NCI-H446 (cell line): Measurements from ENCODE around the gene ACTN4.

Source experiments
- DNase-seq, 2 experiments: peaks; one replicate each; lab custom pipeline; 2025; lab: John Stamatoyannopoulos, UW

ACTN4 gene

DNA sequence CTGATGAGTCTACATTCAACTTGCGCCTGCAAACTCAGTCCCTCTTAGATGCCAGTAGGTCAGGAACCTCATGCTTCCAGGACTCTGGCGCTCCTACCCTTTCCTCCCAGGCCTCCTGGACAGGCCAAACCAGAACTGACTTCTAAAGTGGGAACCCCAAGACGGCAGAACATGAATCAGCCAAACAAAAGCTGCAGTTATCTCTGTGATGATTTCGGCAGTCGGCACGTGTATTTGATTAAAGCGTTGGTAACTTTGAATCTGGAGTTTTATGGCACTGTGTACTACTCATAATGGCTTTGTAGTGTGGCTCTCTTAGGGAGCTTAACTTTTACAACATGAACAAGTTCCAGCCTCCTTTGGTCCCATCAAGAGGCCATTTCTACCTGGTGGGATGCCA lies 13.7 kb downstream of the ACTN4 start:
- DNase-seq = no peak

DNA sequence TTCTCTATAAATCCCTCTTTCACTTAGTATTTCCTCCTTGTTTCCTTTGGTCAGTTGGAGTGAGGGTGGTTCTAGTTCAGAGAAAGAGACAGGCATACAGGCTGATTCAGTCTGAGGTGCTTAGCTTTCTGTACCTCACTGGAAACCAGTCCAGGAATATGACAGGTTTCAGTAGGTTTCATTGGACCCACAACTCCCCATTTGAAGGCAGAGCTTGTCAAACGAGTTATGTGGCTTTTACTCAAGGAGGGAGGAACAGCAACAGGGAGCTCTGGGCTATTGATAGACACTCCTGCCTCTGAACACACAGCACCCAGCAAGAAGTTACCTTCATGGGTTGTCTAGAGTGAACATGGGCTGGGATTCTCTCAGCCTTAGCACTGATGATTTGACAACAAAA lies 14.5 kb downstream of the ACTN4 start:
- DNase-seq = no peak

DNA sequence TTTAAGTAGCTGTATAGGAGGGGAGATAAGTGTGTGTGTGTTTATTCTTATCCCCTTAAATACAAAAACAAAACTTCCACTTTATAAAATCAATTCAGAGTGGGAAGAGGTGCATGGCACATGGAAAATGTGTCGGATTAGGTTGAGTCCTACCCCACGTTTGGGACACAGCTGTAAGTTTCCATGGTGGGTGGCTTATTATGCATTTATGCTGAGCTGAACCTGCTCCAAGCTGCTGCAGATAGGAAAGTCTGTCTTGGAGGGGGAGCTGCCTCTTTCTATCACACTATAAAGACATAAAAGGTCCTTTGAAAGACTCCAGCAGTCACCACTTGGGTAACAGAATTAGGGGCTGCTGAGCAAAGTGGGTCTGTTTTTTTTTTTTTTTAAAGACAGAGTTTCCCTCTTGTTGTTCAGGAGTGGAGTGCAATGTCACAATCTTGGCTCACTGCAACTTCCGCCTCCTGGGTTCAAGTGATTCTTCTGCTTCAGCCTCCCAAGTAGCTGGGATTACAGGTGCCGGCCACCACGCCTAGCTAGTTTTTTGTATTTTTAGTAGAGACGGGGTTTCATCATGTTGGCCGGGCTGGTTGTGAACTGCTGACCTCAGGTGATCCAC lies 15.2 kb downstream of the ACTN4 start:
- DNase-seq = no peak

DNA sequence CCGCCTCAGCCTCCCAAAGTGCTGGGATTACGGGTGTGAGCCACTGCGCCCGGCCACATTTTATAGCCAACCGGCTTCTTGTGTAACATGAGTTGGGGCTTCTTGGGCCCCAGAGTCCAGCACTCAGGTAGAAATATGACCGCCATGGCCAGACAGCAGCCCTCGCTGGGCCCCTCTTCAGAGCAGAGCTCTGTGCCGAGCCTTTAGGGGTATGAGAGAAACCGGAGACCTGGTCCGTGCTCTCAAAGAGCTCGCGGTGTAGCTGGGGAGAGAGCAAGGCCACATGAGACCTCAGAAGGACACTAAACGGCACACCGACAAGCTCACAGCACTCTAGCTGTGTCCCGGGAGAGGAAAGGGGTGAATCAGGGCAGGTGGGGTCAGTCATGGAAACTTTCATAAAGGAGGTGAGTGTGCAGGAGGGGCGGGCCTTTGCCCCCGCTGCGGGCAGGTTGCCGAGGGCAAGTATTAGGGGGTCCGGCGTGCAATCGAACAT lies 15.8 kb downstream of the ACTN4 start:
- DNase-seq = no peak

DNA sequence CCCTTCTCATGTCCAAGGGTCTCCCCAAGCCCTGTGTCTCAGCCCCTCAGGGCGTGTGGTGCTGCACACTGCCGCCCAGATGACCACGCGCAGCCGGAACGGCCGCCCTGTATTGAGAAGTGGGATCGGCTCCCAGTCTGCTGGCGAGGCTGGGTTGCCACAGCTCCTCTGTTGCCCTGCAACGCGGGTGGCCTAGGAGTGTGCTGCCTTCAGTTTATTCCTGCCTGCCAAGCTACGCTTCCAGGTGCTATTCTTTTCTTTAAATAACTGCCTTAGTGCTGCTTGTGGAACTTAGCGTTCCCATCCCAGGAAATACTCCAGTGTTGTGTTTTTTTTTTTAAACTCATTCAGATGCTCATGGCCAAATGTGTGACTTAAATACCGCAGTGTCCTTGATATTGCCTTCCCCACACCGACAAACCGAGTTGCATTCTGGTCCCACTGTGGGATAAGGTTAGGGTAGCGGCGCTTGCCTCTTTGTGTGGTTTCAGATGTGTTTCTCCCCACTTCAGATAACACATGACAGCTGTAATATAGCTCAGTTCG lies 16.6 kb downstream of the ACTN4 start:
- DNase-seq = no peak

DNA sequence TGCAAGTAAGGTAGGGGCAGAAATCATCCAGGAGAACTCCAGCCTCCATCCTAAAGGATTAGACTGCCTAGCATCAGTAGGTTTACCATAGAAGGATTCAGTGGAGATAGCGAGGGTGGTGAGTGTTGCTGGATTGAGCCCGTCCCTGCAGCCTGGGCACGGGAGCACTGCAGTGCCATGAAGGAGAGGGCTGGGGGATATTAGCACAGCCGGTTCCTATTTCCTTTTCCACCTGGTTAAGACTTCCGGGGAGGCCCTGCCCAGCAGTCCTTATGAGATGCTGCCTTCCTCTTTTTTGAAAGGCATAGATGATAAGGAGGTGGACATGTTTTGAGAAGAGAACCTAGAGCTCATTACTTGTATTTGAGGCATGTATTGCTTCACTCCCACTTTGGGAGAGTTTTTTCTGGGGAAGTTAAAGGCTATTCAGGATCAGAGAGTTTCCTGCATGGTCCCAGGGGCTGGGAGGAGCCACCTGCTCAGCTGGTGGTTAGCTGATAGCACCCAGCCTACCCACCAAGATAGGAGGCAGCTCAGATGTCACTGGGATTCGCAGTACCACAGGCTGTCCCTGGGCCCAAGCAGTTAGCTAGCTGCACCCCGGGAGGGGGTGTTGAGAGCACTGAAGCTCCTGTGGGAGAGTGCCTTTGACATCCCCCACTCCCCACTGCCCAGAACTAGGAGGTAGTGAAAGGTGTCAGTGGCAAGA lies 17.2 kb downstream of the ACTN4 start:
- DNase-seq = no peak

DNA sequence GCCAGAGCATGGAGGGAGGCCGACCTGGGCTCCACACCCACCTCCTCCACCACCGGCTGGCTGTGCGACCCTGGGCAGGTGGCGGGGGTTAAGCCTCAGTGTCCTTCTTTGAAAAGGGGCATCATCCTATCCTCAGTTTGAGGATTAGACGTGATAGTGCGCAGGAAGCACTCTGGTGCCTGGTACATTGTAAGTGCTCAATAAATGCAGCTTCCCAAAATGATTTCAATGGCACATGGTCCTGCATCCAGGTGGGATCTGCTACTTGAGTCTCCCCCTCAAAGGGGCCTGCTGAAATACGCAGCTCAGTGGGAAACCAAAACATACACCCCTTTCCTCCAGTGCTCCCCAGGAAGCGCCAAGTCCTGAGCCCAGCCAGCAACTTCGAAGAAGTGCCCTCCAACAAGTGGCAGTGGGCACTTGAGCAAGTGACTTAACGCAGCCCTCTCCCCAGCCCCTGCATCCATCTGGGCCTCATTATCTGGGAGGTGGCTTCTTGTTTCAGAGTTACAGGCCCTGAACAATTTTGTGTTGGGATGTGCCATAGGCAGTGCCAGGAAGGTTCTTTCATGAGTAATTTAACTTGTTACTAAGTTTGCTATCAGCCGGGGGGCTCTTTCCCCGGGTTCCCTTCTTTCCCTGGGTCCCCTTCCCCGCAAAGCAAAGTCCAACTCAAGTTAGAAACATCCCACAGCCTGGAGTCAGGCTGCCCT lies 17.9 kb downstream of the ACTN4 start:
- DNase-seq = no peak

DNA sequence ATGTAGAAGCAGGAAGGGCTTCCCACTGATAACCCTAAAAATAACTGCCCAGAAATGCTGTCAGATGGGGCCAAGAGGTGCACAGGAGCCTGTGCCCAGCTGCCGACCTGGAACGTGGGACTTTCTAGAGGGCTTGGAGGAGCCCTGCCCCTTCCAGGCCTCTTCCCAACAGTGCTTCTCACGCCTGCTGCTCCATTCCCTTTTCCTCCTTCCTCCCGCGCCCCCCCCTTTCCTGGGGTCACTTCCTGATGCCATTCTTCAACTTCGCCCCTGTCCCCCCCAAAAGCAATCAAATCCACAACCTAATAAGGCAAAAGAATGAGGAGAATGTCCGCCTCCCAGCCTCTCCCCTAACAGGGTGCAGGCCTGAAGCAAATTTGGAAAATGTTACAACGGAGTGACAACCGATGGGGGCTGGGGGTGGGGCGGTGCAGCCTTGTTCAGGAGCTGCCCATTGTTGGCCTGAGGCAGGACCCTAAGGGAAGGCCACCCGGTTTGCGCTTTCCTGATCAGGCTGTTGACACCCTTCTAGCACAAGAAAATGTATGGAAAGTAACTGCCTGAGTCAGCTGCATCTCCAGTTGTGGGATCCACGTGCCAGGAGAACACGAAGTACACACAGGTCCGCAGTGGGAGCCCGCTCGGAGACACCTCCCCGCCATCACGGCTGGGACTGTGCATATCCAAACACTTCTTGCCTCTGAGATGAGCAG lies 18.7 kb downstream of the ACTN4 start:
- DNase-seq = no peak

DNA sequence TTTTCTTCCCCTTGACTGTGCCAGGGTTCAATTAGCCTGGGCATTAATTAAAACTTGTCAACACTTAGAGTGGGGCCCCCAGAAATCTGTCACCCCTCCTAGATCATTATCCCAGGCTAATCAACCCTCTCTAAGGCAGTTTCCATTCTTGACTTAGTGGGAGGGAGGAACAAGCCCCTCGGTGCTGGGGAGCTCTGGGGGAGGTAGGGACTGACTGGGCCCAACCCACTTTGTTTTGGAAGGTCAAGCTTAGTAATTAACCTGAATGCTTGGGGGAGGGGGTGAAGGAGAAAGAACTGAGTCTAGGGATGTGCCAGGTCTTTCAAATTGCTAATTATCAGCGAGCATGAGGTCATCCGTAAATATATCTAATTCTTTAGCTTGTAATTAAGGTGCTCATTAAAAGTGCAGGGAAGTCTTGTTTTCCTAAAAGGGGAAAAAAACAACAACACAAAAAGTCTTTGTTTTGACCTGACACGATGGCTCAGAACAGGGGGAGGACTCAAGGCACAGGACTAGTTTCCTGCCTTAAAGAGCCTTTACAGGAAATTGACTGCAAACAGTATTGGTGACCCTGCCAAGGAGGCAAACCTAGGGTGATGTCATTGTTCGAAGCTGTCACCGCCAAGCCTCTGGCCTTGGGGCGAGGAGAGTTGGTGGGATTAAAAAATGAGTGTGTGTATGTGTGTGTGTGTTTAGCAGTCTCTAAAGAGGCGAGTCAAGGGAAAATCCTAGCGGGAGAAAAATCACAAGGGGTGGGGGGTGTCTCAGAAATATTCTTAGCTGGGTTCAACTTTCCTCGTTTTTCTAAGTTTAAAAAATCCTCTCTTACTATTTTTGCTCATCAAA lies 19.4 kb downstream of the ACTN4 start:
- no peak for DNase-seq

DNA sequence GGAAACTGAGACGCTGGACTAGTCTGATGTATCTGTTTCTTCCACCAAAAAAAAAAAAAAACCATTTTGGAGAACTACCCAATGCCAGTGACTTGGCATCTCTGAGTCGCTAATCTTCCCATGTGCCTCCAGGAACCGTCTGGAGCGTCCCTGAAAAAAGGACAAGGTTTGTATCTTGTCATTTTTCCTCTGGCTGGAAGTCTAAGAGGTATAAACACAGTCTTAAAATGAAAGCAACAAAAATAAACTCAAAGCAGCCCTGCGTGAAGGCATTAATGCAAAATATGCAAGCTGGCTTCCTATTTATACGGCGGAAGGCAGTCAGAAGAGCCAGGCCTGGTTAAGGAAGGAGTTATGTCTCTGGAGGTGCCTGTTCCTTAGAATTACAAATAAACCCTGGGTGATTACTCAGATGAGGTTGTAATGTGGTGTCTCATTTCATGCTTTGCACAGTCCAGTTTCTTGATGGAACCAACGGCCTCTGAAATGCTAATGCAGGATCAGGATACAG lies 20.3 kb downstream of the ACTN4 start:
- no peak for DNase-seq

DNA sequence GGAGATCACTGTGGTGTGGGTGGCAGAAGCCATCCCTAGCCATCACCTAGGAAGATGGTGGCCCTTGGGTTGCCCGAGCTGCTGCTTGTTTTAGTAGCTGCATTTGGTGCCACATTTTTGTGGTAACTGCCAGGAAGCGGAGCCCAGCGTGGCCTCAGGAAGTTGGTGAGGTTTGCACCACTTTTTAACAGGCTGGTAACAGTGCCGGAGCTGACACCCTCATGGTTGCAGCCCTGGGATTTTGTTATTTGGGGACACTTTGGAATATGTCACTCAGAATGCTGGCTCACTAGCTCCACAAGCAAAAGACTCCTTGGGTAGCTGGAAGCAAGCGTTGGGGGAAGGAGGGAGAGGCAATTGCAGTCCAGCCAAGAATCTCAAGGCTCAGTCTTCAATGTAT lies 22.1 kb downstream of the ACTN4 start:
- DNase-seq = no peak

DNA sequence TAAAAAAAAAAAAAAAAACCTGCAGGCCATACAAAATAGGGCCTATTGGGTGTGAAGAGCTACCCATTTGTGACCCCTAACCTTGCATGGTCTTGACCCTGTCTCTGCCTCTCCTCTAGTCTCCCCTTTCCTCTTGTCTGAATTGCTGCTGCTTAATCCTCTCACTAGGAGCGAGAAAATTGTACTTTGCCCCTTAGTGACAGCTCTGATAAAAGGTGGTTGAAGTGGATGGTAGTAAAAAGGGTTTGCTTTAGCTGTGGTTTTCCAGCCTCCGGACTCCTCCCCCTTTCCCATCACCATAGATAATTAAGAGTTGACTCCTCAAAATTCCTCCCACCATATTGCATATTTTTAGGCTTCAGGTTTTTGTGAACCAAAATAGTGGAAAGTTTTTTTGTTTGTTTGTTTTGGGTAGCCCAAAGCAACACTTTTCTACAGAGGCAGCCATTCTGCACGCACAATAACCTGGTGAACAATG lies 23.5 kb downstream of the ACTN4 start:
- no peak for DNase-seq

DNA sequence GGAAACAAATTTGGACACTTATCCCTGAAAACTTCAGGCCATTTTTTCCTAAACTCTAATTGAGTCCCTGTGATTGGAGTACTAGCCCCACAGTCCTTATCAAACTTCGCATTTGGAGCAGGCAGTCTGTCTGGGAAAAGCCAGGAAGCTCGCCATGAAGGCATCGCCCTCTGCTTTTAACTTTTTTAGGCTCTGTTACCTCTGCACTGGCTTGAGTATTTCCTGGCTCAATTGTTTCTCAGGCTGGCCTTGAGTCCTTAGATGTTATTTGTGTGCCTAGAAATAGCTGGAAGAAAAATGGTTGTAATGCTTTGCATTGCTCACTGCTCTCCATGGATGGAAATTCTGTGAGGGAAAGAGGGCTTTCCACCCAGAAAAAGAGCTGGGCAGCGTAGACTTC lies 24.2 kb downstream of the ACTN4 start:
- DNase-seq = no peak

DNA sequence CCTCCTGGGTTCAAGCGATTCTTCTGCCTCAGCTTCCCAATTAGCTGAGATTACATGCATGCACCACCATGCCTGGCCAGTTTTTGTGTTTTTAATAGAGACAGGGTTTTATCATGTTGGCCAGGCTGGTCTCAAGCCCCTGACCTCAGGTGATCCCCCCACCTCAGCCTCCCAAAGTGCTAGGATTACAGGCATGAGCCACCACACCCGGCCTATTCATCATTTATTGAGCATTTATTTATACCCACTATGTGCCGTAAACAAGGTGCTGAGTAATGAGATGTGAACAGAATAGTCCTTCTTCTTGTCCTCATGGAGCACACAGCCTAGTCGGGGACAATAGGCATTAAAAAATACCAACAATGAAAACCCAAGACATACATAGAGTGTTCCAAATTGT lies 25.6 kb downstream of the ACTN4 start:
- DNase-seq = no peak

DNA sequence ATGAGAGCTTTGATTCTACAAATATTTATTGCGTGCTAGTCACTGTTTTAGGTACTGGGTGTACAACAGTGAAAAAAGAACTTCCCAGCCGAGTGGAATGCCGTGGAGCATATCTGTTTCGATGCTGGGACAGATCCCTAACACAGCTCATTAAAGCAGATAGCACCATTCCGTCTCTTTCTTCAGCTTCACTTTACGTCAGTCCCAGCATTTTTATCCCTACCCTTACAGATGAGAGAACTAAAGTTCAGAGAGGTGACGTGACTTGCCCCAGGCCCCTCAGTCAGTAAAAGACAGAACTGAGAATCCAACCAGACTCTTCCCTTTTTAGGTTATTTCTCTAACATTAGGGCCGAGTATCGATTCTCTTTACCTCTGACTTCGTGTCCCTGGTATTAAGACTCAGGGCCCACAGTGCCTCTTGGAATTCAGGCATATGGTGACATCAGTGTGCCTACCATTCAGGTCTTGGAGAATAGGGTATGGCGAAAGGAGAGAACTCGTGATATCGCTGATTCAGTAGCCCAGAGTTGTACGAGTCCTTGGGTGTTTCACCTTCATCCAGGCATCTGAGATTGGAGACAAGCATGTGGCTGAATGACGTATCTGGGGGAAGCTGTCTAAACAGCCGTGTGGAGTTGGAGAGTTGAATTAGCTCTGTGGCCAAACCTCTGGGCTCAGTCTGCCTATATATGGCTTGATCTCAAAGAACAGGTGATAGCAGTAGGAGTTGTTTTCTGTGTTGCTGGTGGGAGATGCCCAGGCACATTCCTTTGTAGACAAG lies 27.1 kb downstream of the ACTN4 start:
- DNase-seq = no peak

DNA sequence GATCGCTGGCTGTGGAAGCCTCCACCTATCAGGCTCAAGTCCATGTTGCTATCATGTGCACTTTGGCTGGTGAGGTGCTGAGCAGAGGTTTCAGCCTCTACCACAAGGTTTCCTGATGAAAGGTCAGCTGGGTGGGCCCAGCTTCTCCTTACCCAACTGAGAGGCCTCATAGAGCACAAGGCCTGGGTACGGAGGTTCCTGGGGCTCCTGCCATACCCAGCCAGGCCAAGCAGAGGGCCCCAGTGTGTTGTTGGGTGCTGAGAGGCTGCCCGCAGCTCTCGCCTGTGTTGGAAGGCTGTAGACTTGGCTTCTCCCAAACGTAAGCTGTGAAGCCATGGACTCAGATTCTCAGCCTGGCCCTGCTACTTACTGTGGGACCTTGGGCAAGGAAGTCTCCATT lies 28.2 kb downstream of the ACTN4 start:
- DNase-seq = no peak

DNA sequence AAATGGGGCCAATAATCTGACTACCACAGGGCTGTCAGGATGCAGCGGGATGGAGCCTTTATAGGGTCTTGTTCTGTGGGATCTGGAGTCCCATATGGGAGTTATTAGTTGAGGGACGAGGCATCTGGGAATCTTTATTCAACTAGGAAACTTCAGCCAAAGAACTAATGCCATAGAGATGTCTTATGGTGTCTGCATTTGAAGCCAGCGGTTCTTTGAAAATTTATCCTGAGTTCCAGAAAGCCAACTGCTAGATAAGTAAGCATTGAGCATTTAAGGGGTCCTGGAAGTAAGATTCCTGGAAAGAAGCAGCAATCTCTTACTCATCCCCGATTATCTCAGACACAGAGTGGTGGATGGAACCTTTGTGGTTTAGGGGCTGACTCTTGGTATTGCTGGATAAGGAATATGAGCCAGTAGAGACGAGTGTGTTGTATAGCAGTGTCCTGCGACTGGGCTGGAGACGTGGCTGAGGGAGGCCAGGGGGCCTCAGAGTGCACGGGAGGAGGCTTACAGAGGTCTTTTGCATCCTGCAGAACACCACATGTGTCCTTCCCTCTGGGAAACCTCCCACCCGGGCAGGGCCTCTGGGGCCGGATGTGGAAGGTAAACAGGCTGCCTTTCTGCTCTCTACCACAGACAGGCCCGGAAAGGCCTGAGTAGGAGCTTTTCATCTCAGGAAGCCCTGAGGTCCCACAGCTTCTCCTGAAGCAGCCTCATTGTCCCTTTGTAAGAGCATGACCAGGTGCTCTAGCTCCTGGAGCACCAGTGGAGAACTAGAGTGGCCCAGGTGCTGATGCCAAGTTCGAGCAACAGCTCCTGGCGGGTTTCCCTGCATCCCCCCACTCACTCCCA lies 28.8 kb downstream of the ACTN4 start:
- DNase-seq = no peak

DNA sequence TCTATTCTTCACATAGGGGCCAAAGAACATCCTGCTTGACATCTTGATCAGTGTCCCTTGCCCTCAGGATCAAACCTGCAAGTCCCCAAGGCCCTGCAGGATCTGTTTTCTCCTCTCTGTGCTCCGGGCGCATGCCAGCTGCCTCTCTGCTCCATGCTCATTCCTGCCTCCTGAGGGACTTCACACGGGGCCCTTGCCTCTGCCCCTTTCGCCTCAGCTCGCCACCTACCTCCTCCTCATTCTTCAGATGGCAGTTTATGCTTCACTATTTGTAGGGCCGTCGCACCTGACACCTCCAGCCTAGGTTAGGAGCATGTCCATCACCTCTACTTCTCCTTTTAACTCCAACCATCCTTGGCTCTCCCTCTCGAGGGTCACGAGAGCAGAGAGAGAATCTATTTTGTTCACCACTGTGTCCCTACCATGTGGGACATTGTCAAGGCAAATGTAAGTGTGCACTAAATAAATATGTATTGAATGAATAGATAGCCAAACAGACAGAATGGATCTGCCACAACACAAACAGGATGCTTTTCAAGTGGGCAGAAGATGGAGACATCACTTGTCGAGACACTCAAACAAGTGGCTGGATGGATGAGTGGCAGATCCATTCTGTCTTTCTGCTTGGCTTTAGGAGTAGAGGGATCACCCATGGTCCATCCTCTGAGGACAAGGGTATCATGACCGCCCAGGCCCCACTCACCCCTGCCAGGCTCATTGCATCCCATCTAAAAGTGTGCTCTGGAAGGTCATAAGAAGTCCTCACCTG lies 29.6 kb downstream of the ACTN4 start:
- no peak for DNase-seq
